Measurements from ENCODE around the gene AMDHD1.
"Not testable (repeated sequence)": the region's sequence is repeated elsewhere in the genome, so short reads cannot be mapped to it uniquely, and the experiment has no call there.

The AMDHD1 gene

DNA sequence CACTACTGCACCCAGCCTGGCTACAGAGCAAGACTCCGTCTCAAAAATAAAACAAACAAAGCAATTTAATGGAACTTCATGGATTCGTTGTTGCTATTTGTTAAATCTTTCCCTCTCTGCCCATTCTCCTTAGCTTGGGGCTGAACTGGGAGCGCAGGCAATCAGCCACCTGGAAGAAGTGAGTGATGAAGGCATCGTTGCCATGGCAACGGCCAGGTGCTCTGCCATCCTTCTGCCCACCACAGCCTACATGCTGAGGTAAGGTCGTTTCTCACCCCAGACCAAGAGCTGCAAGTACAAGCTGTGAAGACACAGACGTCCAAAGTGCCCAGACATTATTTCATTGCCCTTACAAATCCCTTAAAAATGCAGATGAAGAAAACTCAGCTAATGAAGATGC, 19.1 kb downstream of the AMDHD1 start:
- DNase-seq (ENCODE audit: low read depth in 4 of 4, low spot score in 1 of 4): no peak

DNA sequence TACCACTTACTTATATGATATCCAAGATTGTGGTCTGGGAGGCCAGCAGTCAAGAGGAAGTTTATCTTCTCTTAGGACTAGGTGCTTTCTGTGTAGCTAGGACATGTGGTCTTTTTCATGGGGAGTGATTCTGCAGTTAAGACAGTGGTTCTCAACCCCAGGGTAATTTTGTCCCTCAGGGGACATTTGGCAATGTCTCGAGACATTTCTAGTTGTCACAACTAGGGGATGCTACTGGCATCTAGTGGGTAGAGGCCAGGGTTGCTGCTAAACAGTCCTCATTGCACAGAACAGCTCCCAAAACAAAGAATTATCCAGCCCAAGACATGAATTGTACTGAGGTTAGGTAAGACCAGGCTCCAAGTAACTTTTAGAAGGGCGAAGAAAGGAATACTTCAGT, 20.0 kb downstream of the AMDHD1 start:
- no peak for DNase-seq (ENCODE audit: low read depth in 4 of 4, low spot score in 1 of 4)

DNA sequence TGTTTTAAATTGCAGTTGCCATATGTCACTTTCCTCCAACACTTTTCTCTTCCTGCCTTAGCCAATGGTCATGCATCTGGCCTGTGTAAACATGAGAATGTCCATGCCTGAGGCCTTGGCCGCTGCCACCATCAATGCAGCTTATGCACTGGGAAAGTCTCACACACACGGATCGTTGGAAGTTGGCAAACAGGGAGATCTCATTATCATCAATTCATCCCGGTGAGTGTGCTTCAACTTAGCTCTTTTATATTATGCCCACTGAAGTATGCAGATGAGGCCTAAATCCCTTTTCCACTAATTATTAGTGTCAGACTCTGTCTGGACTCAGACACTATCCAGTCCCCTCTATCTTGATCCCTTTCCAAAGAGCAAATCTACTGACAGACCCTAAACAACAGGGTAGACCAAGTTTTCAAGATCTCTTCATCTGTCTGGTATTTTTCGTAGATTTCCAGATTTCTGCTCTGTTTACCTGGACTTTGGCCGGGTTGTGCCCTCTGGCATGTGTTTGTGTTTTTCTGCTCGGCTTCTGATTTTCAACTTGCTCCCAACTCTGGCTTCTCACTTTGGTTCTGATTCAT, 23.2 kb downstream of the AMDHD1 start:
- no peak for DNase-seq (ENCODE audit: low read depth in 4 of 4, low spot score in 1 of 4)

GRCh38 chr12:95967301-95967700, 24.2 kb downstream of the AMDHD1 start:
- DNase-seq (ENCODE audit: low read depth in 4 of 4, low spot score in 1 of 4): no peak

DNA sequence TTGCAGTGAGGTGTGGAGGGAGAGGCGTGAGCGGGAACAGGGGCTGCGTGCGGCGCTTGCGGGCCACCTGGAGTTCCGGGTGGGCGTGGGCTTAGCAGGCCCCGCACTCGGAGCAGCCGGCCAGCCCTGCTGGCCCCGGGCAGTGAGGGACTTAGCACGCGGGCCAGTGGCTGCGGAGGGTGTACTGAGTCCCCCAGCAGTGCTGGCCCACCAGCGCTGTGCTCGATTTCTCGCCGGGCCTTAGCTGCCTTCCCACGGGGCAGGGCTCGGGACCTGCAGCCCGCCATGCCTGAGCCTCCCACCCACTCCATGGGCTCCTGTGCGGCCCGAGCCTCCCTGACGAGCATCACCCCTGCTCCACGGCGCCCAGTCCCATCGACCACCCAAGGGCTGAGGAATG, 26.0 kb downstream of the AMDHD1 start:
- DNase-seq (ENCODE audit: low read depth in 4 of 4, low spot score in 1 of 4): not testable (repeated sequence)

- DNase-seq (ENCODE audit: low read depth in 4 of 4, low spot score in 1 of 4): no peak
Measured at GRCh38 chr12:95970905-95971304, 27.8 kb downstream of the AMDHD1 start.

- no peak for DNase-seq (ENCODE audit: low read depth in 4 of 4, low spot score in 1 of 4)
Measured at GRCh38 chr12:95972832-95973456, 29.8 kb downstream of the AMDHD1 start.

DNA sequence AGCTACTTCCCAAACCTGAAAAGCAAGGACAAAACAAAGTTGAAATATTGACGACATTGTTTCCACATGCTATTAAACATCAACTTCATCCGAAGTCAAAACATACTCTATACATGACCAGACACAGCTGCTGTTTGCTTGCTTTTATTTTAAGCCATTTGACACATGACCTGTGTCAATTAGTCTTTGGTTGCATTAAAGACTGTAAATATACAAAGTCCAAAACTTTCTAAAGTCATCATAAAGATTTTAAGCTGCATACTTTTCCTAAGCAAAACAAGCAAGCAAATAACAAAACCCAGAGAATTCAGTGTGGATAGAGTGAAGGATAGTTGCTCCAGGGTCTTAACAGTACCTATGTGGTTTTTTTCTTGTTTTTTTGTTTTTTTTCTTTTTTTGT, 31.2 kb downstream of the AMDHD1 start:
- DNase-seq (ENCODE audit: low read depth in 4 of 4, low spot score in 1 of 4): no peak

GRCh38 chr12:95975491-95975890, 32.4 kb downstream of the AMDHD1 start:
- no peak for DNase-seq (ENCODE audit: low read depth in 4 of 4, low spot score in 1 of 4)

DNA sequence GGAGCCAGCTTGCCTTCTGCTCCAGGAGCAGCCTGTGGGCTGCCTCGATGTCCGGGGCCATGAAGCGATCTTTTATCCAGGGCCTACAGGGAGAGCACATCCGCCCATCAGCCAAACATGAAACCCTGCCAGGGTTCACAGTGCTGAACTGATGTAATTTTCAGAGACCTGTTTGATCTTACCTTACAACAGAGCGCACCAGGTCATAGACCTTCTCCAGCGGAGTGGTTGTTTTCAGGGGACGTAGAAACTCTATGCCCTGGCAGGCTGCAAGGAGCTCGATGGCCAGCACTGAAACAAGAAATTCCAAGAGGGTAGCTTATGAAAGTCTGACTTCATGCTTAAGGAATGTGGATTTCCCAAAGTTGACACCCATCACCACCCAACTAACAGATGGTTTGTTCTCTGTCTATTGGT, 33.3 kb downstream of the AMDHD1 start:
- no peak for DNase-seq (ENCODE audit: low read depth in 4 of 4, low spot score in 1 of 4)

- no peak for DNase-seq (ENCODE audit: low read depth in 4 of 4, low spot score in 1 of 4)
Measured at GRCh38 chr12:95977764-95978305, 34.7 kb downstream of the AMDHD1 start.

DNA sequence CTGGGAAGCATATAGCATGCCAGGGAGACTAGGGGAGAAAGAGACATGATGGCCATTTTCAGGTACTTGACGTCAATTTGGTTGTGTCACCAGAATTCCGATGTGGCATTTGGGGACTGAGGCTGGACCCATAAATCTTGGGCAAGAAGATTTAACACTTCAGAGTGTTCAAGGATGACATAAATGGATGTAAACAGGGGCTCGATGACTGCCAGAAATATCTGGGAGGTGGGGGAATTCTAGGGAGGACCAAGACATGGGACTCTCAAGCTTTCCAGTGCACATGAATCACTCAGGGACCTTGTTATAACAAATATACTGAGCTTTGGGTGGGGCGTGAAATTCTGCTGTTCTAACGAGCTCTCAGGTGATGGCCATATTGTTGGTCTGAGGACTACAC, 35.2 kb downstream of the AMDHD1 start:
- DNase-seq (ENCODE audit: low read depth in 4 of 4, low spot score in 1 of 4): no peak

DNA sequence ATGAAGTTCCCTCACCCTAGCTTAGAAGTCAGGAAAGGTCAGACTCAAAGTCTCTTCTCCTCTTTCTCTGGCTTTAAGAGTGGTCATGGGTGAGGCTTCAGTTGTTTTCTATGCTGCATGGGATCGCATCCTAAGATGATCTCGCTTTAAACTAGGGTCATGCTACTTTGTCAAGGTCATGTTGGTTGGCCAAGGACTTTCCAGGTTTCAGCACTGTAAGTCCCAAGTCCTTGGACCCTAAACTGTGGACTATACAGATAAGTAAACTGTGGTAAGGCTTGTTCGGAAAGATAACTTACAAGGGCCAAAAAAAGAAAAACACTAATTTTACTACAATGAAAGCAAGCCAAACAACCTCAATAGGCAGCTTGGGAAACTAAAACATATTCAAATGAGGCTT, 35.6 kb downstream of the AMDHD1 start:
- no peak for DNase-seq (ENCODE audit: low read depth in 4 of 4, low spot score in 1 of 4)

GRCh38 chr12:95980437-95980836, 37.3 kb downstream of the AMDHD1 start:
- no peak for DNase-seq (ENCODE audit: low read depth in 4 of 4, low spot score in 1 of 4)

GRCh38 chr12:95982602-95983001, 39.5 kb downstream of the AMDHD1 start:
- no peak for DNase-seq (ENCODE audit: low read depth in 4 of 4, low spot score in 1 of 4)

DNA sequence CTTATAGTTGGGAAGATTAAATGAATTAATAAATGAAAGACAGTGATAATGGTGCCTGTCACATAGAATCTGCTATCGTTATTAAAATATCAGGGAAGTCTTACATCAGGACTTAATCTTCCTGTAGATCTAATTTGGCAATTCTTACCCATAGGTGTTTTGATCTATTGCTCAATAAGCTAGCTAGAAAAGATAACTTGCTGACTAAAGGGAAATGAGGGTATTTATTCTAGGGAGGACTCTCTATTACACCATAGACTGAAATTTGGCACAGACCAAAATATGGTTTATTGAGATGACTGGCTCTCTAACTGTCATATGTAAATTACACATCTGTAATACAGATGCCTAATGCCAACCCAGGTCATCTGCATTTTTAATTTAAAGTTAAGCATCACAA, 41.6 kb downstream of the AMDHD1 start:
- no peak for DNase-seq (ENCODE audit: low read depth in 4 of 4, low spot score in 1 of 4)

DNA sequence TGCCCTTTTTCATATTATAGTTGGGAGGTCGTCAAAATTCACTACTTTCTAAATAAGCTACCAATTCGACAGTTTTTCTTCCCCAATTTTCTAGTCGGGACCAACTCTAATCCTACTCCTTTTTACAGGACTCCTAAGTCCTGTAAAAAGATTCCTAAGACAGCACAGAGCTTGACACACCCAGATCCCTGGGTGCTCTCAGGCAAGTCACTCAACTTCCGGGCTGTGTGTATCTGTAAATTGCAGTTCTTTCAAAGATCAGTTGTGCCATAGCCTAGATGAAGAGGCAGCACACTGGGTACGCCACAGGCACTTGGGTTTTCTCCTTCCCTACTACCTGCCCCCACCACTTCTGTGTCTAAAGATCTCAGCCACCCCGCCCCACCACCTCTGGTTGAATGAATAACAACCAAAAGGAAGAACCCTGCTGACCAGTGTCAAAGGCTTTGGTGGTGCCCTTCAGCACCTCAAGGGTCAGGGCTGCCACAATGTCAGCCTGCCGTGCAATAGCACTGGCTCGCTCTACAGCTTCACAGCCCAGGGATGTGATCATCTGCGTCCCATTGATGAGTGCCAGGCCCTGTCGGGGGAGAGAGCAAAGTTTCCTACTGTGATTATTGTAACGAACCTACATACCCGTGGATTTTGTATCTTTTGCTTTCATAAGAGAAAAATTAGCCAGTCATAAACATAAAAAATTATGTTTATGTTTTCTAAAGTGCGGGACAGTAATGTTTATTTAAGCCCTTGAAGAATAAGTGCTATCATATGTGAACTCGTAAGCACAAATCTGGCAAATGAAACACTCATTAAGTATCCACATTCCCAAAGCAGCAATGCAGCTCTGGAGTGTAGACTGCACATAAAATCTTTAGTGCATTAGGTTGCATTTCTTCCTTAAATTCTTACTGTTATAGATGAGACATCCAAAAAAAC, 43.8 kb downstream of the AMDHD1 start:
- no peak for DNase-seq (ENCODE audit: low read depth in 4 of 4, low spot score in 1 of 4)

GRCh38 chr12:95988506-95989275, 45.6 kb downstream of the AMDHD1 start:
- no peak for DNase-seq (ENCODE audit: low read depth in 4 of 4, low spot score in 1 of 4)

GRCh38 chr12:95989504-95990123, 46.5 kb downstream of the AMDHD1 start:
- DNase-seq (ENCODE audit: low read depth in 4 of 4, low spot score in 1 of 4): no peak

- no peak for DNase-seq (ENCODE audit: low read depth in 4 of 4, low spot score in 1 of 4)
Measured at GRCh38 chr12:95990136-95990535, 47.0 kb downstream of the AMDHD1 start.

GRCh38 chr12:95993907-95994306, 50.8 kb downstream of the AMDHD1 start:
- DNase-seq (ENCODE audit: low read depth in 4 of 4, low spot score in 1 of 4): no peak

All from stimulated activated CD4-positive, alpha-beta T cell treated with anti-CD3 and anti-CD28 coated beads, Interleukin-1b, Interleukin-23, amount 100 ng/mL, for 24 hours (primary cell).